Stimulated activated CD8-positive, alpha-beta memory T cell treated with anti-CD3 and anti-CD28 coated beads, Interleukin-15, amount 100 ng/mL, for 24 hours (primary cell): ENCODE data around the gene PDC.

Source experiments
- DNase-seq: peaks from one replicate; pipeline ENCODE4 v3.0.0-alpha.2; 2020; ENCODE audit warnings: low read depth

The PDC gene

DNA sequence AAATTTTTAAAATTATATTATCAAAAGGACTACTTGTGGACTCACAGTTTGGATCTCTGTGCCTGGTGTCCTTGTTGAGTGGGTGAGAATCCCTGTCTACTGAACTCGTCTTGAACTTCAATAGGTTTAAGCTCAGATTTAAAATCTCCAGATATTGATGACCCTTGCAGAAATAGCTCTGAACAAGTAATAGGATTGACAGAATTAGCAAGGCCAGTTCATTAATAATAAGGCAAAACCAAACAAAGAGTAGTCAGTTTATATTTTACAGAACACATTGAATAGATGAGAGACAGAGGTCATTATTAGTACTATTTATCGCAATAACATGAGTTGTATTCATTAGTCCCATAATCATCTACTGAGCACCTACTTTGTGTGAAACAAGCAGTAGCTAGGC is at the start of gene PDC:
Gene PDC (minus strand): TSS at position 101 of the 400 bp plus-strand sequence. CDS start 11,655 bp downstream, outside the sequence.
- no peak for DNase-seq

GRCh38 chr1:186503190-186503589 is 42.3 kb upstream of the PDC start:
- no peak for DNase-seq

DNA sequence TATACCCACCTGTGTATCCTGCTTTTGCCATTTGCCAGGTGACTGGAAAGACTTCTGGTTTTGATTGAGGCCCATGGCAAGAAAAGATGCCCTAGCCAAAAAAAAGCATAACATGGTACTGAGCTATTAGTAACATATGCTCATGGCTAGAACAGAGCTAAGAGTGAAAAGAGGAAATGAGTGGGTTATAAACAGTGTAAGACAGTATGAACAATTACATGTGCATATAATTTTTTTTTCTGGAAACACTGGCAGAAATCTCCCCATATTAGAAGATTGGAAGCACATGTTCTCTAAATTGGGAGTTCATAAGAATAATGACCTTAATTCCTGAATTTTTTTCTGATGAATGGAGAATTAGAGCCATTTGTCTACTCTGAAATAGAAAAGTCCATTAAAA is 41.2 kb upstream of the PDC start:
- no peak for DNase-seq

DNA sequence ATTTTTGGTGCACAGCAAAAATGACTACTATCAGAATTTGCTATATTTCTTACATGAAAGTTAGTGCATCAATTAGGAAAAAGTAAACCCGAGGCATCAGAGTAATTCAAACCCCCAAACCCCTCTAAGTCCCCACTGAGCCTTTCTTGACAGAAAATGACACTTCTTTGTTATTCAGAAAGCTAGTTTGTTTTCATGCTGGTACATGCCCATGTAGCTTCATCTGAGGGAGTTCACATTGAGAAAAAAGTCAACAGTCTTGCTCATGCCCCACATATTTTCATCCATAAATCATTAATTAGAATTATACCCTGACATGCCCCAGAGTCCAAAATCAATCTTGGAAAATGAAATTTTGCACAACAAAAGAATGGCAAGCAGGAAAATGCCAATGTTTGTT is 39.9 kb upstream of the PDC start:
- no peak for DNase-seq

- no peak for DNase-seq
Observed at GRCh38 chr1:186499571-186499970, 38.7 kb upstream of the PDC start.

DNA sequence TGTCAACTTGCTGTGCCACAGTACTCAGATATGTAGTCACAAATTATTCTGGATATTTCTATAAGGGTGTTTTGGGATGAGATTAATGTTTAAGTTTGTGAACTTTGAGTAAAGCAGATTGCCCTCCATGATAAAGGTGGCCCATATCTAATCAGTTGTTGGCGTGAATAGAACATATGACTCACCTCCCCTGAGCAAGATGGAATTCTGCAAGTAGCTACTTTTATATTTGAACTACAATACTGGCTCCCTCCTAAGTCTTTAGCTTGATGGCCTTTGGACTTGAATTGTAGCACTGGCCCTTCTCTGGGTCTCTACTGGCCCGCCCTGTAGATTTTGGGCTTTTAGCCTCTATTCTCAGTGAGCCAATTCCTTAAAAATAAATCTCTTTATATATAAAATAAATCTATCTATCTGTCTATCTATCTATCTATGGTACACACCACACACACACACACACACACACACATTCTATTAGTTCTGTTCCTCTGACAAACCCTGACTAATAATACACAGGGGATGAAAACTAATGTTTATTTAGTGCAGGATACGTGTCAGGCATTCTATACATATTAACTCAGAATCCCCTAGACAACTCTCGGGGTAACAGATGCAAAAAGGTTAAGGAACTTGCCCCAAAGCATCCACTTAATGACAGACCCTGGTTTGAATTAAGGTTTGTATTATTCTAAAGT is 37.9 kb upstream of the PDC start:
- no peak for DNase-seq

DNA sequence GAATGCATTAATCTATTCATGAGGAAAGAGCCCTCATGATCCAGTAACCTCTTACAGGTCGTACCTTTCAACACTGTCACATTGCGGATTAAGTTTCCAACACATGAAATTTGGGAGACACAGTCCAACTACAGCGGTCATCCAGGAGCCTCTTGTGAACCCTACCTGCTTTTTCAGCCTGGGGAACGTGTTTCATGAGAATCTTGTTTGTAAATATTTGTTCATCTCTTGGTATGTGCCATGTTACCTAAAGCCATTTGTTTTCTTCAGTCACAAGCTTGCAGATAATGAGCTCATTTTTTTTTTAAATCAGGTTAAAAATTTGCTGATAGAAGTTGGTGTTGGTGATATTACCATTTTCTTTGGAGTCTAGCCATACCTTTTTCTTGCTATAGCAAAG is 37.2 kb upstream of the PDC start:
- no peak for DNase-seq

DNA sequence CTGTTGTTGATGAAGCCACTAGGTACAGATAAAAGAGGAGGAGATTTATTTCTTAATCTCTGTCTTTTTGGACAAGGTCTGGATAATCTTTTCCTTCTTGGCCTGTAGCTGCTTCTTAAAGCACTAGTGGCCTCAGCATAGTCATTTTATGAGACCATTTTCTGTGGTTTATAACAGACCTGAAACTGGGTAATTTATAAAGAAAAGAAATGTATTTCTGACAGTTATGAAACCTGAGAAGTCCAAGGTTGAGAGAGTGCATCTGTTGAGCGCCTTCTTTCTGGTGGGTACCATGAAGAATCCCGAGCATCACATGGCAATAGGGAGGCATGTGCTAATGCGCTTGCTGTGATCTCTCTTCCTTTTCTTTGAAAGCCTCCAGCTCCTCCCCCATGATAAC is 36.7 kb upstream of the PDC start:
- DNase-seq, result no peak

GRCh38 chr1:186496171-186496851 is 35.4 kb upstream of the PDC start:
- no peak for DNase-seq

DNA sequence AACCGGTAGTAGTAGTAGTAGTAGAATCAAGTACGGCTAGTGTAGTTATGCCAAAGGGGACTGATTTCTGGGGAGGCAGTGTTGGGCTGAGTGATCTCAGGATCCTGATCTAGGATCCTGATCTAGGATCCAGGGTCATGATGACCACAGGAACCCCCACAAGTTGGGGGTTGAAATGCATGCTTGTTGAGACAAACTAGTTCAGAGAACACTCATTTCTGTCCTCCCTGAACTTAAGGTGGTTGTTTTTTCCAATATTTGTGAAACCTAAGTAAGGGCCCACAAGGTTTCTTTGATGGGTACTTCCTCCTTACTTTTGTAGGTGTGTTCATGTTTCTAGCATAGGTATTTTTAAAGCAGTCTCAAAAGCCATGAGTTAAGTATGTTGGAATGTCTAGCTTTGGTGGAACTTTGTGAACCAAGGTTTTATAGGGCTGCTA is 33.9 kb upstream of the PDC start:
- no peak for DNase-seq

- no peak for DNase-seq
Observed at GRCh38 chr1:186492531-186493291, 31.8 kb upstream of the PDC start.

DNA sequence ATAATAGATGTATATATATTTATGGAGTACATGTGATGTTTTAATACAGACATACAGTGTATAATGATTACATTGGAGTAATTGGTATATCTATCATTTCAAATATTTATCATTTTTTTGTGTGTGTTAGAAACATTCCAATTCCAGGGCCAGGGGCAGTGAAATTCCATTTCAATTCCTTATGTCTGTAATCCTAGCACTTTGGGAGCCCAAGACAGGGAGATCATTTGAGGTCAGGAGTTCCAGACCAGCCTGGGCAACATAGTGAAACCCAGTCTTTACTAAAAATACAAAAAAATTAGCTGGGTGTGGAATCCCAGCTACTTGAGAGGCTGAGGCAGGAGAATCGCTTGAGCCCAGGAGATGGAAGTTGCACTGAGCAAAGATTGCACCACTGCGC is 30.4 kb upstream of the PDC start:
- no peak for DNase-seq

GRCh38 chr1:186487163-186487562 is 26.2 kb upstream of the PDC start:
- DNase-seq, result no peak

- DNase-seq, result no peak
Observed at GRCh38 chr1:186486061-186486460, 25.1 kb upstream of the PDC start.

GRCh38 chr1:186483561-186483960 is 22.6 kb upstream of the PDC start:
- DNase-seq, result no peak

GRCh38 chr1:186482661-186483255 is 21.8 kb upstream of the PDC start:
- no peak for DNase-seq

DNA sequence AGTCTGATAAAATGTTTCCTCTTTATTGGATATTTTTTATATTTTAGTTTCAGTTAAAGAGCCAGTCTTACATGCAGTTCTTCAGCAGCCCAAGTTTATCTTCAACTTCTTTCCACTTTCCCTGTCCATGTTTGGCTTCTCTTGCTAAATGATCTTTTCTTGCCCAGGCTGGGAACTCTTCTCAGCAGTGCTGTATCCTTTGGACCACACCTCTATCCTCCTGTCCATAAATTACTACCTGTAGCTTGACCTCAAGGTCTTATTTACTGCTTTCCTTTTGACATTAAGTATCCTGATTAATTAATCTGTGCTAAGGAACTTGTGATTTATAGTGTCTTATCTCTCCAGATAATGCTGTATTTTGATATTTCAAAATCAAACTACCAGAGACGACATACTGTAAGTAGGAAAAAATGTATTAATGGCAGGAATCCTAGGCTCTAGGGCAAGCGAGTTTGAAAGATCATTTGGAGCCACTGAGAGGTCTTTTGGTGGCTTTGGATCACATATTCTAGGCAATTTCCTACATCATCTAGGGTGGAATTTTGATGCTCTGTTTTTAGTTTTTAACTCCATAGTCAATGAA is 20.5 kb upstream of the PDC start:
- DNase-seq, result no peak

DNA sequence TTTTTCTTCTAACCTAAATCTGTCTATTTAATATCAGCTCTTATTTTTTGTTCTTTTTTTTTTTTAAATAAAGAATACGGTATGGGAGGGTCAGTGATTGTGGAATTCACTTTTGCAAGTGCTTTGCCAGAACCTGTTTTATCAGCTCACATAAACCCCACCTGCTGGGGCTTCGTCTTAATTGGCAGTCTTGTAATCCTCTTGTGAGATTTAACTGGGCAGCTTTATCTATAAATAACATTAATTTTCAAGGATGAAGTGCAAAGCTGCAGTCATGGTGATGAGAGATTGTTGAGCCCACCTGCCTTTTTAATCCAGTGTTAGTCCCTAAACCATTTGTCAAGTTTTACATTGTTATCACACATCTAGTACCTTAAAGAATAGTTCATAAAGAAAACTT is 18.2 kb upstream of the PDC start:
- no peak for DNase-seq

GRCh38 chr1:186476264-186477040 is 15.5 kb upstream of the PDC start:
- no peak for DNase-seq

- DNase-seq, result no peak
Observed at GRCh38 chr1:186474208-186474607, 13.3 kb upstream of the PDC start.

DNA sequence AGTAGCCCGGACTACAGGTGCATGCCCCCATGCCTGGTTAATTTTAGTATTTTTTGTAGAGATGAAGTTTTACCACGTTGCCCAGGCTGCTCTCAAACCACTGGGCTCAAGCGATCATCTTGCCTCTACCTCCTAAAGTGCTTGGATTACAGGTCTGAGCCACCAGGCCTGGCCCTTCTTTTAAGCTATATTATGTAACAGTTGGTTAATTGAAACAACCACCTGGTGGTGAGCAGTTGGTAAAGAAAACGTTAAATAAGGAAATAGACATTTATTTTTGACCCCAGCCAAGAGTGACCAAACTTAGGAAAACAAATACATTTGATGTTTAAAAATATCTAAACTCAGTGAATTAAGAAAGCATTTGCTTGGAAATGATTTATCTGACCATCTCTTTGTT is 12.1 kb upstream of the PDC start:
- no peak for DNase-seq

DNA sequence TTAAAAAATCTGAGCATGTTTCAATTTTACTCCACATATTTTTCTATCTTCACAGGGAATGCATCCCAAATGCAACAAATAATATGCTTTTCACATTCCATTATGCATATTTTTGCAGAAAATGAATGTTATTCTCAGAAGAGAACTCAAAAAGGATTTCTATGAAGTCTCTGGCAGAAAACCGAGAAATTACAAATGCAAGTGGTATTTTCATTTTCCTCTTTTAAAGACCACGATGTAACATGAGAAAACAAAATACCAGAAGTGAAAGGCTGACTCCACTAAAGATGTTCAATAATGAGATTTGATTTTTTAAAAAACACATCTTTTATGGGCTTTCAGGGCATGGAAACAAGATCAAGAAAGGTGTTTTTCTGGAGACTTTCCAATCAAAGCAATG is 5.0 kb upstream of the PDC start:
- no peak for DNase-seq
